NCI-H2227 (cell line): ENCODE measurements around the gene FEZ2.
A peak's percentile ranks its signal among the peaks of the same experiment; 100 is the strongest.

Experiments used
- DNase-seq: peaks from one replicate; lab custom pipeline; 2025; ENCODE audit not compliant: unreplicated experiment; lab: John Stamatoyannopoulos, UW

FEZ2 gene

GRCh38 chr2:36534275-36534799, 63.6 kb downstream of the FEZ2 start:
- no peak for DNase-seq

- DNase-seq = no peak
These were observed 67.0 kb downstream of the FEZ2 start for GRCh38 chr2:36530983-36531354.

GRCh38 chr2:36530178-36530982, 67.6 kb downstream of the FEZ2 start:
- DNase-seq = no peak

- DNase-seq = no peak
These were observed 69.1 kb downstream of the FEZ2 start for GRCh38 chr2:36528766-36529392.

- no peak for DNase-seq
These were observed 69.7 kb downstream of the FEZ2 start for GRCh38 chr2:36528274-36528673.

- no peak for DNase-seq
These were observed 71.7 kb downstream of the FEZ2 start for GRCh38 chr2:36526226-36526625.

- no peak for DNase-seq
These were observed 72.7 kb downstream of the FEZ2 start for GRCh38 chr2:36525245-36525644.

- no peak for DNase-seq
These were observed 74.8 kb downstream of the FEZ2 start for GRCh38 chr2:36523153-36523552.

- DNase-seq = no peak
These were observed 77.5 kb downstream of the FEZ2 start for GRCh38 chr2:36520431-36520830.

- DNase-seq = no peak
These were observed 81.7 kb downstream of the FEZ2 start for GRCh38 chr2:36516136-36516870.

GRCh38 chr2:36515538-36515937, 82.4 kb downstream of the FEZ2 start:
- DNase-seq = no peak

GRCh38 chr2:36513661-36514060, 84.3 kb downstream of the FEZ2 start:
- DNase-seq = no peak

GRCh38 chr2:36512705-36513104, 85.3 kb downstream of the FEZ2 start:
- no peak for DNase-seq

GRCh38 chr2:36511858-36512603, 85.9 kb downstream of the FEZ2 start:
- DNase-seq = no peak

- DNase-seq = no peak
These were observed 88.9 kb downstream of the FEZ2 start for GRCh38 chr2:36509075-36509474.

- peak; percentile 38 for DNase-seq
These were observed 90.6 kb downstream of the FEZ2 start for GRCh38 chr2:36507408-36507812.
